Testis (tissue), 3 donors: ENCODE results near the gene CSMD2. TPM values are rescaled to one million over a fixed set of nuclear protein-coding genes. Genes with fewer than 3 reads are reported as not detected.

Source experiments
- DNase-seq: peaks from one replicate; pipeline ENCODE4 v3.0.0-alpha.2; 2019
- H3K27ac ChIP-seq, 2 donors: fragments of 200-600 bp; sonication (generic); one replicate each; pipeline ENCODE4 v1.5.1; 2019
- H3K27me3 ChIP-seq: fragments of 200-600 bp; sonication (generic); one replicate; pipeline ENCODE4 v1.5.1; 2019
- H3K36me3 ChIP-seq: fragments of 200-600 bp; sonication (generic); one replicate; pipeline ENCODE4 v1.5.1; 2017; ENCODE audit warnings: low read depth; ENCODE audit errors: missing control alignments
- H3K4me1 ChIP-seq: fragments of 200-600 bp; sonication (generic); one replicate; pipeline ENCODE4 v1.5.1; 2019
- H3K4me3 ChIP-seq, 2 donors: fragments of 200-600 bp; sonication (generic); one replicate each; pipeline ENCODE4 v1.5.1; 2017 to 2019
- H3K9me3 ChIP-seq: fragments of 200-600 bp; sonication (generic); one replicate; pipeline ENCODE4 v1.5.1; 2017
- POLR2A ChIP-seq: fragments of 450-650 bp; IDR thresholded peaks from one replicate; pipeline ENCODE4 v1.6.1; 2017; ENCODE audit warnings: antibody characterized with exemption, mild to moderate bottlenecking, moderate library complexity
- WGBS, 2 donors: methylation state at CpG; one replicate each; pipeline ENCODE4 v1.1.5; 2018; 5-methylcytosine and 5-hydroxymethylcytosine counted together
- intact Hi-C: fragments of 100-400 bp; cut with DNase I; formaldehyde crosslinking; loops from one replicate; pipeline ENCODE4 v1.15.1; 2023; ENCODE audit warnings: low total_unique reads
- polyA plus RNA-seq: library from polyadenylated mRNA; stranded (reverse); fragments of 350-450 nt; fragmentation: Illumina TruSeq; extraction: RNeasy Lipid Tissue Mini Kit (QIAGEN cat#74804); gene quantifications from one replicate; pipeline ENCODE4 v1.2.3, GENCODE V29; 2014; ENCODE audit warnings: low read depth, low replicate concordance; ENCODE audit not compliant: insufficient read depth
- total RNA-seq, 2 donors: library from RNA; depleted of rRNA; stranded (reverse); fragments of >200 nt; gene quantifications; one replicate each; pipeline ENCODE4 v1.2.3, GENCODE V29; 2016
- TF ChIP-seq, protein P1 (sequence below), 3 experiments: fragments of 450-650 bp in 2 of 3; fragments of 200-600 bp in 1 of 3; sonication (generic) in 1 of 3; IDR thresholded peaks; one replicate each; pipeline ENCODE4 v1.5.1; 2016 to 2019; ENCODE audit warnings: antibody characterized with exemption in 3 of 3, mild to moderate bottlenecking in 2 of 3, moderate library complexity in 1 of 3

The CSMD2 gene
- total and polyA plus RNA-seq, 3 donors from 2014 or later: 1.2 to 3.8 (median 2.7) TPM

DNA sequence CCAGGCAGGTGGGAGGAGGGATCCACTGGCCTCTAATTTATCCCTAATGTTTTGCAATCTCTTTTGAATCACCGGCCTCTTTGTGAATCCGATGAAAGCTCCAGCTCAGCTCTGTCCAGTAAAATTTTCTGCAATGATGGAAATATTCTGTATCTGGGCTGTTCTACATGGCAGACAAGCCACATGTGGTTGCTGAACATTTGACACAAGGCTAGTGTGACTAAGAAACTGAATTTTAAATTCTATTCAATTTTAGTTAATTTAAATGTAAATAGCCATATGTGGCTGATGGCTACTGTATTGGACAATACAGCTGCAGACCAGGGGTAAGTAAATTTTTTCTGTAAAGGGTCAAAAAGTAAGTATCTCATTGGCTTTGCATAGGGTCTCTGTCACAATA lies 135.1 kb downstream of the CSMD2 start:
- Histone ChIP-seq H3K27ac (no peak overlapping the region), H3K36me3 (no peaks in the 10 kb centered on the region), H3K27me3 (no peaks in the 10 kb centered on the region), H3K9me3 (no peaks in the 10 kb centered on the region), H3K4me3 (no peak overlapping the region), H3K4me1 (no peaks in the 10 kb centered on the region)
- TF ChIP-seq, protein P1, sequence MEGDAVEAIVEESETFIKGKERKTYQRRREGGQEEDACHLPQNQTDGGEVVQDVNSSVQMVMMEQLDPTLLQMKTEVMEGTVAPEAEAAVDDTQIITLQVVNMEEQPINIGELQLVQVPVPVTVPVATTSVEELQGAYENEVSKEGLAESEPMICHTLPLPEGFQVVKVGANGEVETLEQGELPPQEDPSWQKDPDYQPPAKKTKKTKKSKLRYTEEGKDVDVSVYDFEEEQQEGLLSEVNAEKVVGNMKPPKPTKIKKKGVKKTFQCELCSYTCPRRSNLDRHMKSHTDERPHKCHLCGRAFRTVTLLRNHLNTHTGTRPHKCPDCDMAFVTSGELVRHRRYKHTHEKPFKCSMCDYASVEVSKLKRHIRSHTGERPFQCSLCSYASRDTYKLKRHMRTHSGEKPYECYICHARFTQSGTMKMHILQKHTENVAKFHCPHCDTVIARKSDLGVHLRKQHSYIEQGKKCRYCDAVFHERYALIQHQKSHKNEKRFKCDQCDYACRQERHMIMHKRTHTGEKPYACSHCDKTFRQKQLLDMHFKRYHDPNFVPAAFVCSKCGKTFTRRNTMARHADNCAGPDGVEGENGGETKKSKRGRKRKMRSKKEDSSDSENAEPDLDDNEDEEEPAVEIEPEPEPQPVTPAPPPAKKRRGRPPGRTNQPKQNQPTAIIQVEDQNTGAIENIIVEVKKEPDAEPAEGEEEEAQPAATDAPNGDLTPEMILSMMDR (IDR thresholded peaks at IDR 0.05): no peak
- TF ChIP-seq POLR2A: no peak
- no peak for DNase-seq
- intact Hi-C loops: no loop called here
- 93 to 97% methylated on average over 2 of the region's 2 CpGs for WGBS, 2 donors

DNA sequence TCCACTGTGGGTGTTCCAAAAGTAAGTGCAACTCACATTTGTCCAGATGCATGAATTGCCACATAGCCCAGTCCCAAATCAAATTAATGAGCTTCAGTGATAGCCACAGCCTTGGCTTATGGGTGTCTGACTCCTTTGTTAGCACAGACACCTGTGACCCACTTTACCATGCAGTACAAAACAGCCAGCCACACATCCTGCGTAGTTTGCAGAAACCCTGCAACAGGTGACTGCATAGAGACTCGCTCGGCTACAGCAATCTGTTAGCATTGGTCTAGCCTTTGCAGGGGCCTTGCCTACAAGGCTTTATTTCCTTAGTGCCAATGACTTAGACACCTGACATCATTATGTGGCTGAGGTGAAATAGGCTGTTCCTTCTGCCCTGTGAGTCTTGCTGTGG lies 135.5 kb downstream of the CSMD2 start:
- no peaks in the 10 kb centered on the region for H3K4me1 ChIP-seq
- intact Hi-C loops: no loop called here
- TF ChIP-seq, protein P1 (IDR thresholded peaks at IDR 0.05): no peak
- no peak for TF ChIP-seq POLR2A
- H3K4me3 ChIP-seq: no peak overlapping the region
- WGBS, 2 donors: 91 to 97% methylated on average over 3 of the region's 3 CpGs
- DNase-seq: no peak
- no peaks in the 10 kb centered on the region for H3K36me3 ChIP-seq
- no peaks in the 10 kb centered on the region for H3K27me3 ChIP-seq
- no peak overlapping the region for H3K27ac ChIP-seq
- no peaks in the 10 kb centered on the region for H3K9me3 ChIP-seq

DNA sequence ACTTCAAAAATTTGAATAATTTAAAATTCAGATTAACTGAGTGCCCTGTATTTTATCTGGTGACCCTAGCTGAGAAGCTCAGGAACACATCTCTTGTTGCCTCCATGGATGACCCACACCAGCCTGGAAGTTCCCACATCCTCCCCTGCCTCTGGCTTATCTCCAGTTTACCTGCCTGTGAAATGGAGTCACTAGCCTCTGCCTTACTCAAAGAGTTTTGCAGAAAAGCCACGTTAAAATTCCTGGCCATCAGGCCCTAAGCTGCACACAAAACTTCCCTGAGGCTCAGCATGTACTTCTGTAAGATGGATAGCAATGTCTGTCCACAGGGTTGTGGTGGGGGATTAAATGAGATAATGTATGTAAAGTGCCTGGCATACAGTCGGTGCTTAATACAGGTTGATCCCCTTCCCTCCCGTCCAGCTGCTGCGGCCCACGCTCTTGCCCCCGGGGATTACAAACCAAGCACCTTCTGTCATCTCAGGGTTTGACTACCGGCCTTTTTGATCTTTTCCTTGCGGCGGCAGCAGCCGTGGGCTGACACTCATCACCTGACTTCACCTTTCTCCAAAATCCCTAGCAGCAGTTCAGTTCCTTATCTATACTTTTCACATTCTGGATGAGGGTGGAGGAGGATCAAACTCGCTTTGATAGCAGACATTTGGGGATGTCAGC lies 136.5 kb downstream of the CSMD2 start:
- no peak for DNase-seq
- Histone ChIP-seq H3K4me1 (no peaks in the 10 kb centered on the region), H3K4me3 (no peak overlapping the region), H3K9me3 (no peaks in the 10 kb centered on the region), H3K27ac (no peak overlapping the region), H3K27me3 (no peaks in the 10 kb centered on the region), H3K36me3 (no peaks in the 10 kb centered on the region)
- intact Hi-C loops: no loop called here
- no peak for TF ChIP-seq POLR2A
- TF ChIP-seq, protein P1 (IDR thresholded peaks at IDR 0.05): no peak
- 89% methylated on average over 11 of the region's 11 CpGs for WGBS, 2 donors

DNA sequence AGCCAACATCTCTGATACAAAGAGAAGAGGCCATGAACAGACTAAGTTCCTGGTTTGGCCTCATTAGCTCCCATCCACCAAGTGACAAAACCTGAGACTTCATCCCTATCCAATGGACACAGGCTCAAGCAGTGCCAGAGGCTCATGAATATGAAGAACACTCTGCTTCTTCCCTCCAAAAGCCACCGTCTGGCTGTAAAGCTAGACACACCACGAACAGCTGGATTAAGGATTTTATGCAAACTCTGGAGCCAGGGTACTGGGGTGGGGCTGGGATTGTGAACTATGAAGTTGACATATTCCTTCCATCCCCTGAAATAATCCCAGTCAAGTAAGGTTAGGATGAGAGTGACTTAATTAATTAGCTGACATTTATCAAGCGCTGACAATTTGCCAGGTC lies 139.4 kb downstream of the CSMD2 start:
- WGBS, 2 donors: 81 to 85% methylated on average over 3 of the region's 3 CpGs
- Histone ChIP-seq H3K4me1 (no peaks in the 10 kb centered on the region), H3K9me3 (no peaks in the 10 kb centered on the region), H3K27me3 (no peaks in the 10 kb centered on the region), H3K4me3 (no peak overlapping the region), H3K27ac (no peak overlapping the region), H3K36me3 (no peaks in the 10 kb centered on the region)
- intact Hi-C loops: no loop called here
- TF ChIP-seq POLR2A: no peak
- TF ChIP-seq, protein P1 (IDR thresholded peaks at IDR 0.05): no peak
- DNase-seq: no peak

DNA sequence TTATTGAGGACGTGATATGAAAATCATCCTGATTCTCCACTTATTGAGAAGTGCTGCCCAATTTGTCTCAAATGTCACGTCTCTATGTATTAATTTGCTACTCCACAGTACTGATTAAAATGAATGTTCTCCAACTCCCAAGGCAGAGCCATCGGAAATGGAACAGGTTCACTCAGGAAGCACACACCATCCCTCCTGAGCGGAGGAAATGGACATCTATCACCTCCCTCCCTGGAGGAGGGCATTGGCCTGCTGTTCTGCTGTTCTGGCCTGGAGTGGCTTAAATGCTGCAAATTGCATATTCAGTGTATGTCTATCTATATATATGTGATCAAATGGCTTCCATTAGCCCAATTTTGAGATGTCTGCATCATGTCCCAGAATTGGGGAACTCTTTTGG lies 140.5 kb downstream of the CSMD2 start:
- no peak for DNase-seq
- intact Hi-C loops: no loop called here
- Histone ChIP-seq H3K4me1 (no peaks in the 10 kb centered on the region), H3K4me3 (no peak overlapping the region), H3K27ac (no peak overlapping the region), H3K36me3 (no peaks in the 10 kb centered on the region), H3K9me3 (no peaks in the 10 kb centered on the region), H3K27me3 (no peaks in the 10 kb centered on the region)
- WGBS, 2 donors: 90 to 94% methylated on average over 4 of the region's 4 CpGs
- no peak for TF ChIP-seq POLR2A
- TF ChIP-seq, protein P1 (IDR thresholded peaks at IDR 0.05): no peak
